Immature natural killer cell (primary cell): ENCODE measurements around the gene MTFR1L. TPM values are rescaled to one million over a fixed set of nuclear protein-coding genes. Genes with fewer than 3 reads are reported as not detected.

Experiments
- DNase-seq, 3 donors: peaks; one replicate each; pipeline ENCODE4 v3.0.0; 2022; ENCODE audit warnings: mixed read lengths in 1 of 3
- H3K27ac Mint-ChIP-seq, 6 donors: one replicate each; pipeline ENCODE4 v1.8.0; 2020; ENCODE audit warnings: mixed read lengths in 6 of 6, mild to moderate bottlenecking in 5 of 6, inconsistent platforms in 4 of 6, moderate library complexity in 3 of 6
- H3K27me3 Mint-ChIP-seq, 3 donors: one replicate each; pipeline ENCODE4 v1.8.0; 2020 to 2021; ENCODE audit warnings: low read depth in 3 of 3, mild to moderate bottlenecking in 3 of 3, mixed read lengths in 3 of 3, moderate library complexity in 3 of 3, inconsistent platforms in 1 of 3
- H3K36me3 Mint-ChIP-seq, 3 donors: one replicate each; pipeline ENCODE4 v1.8.0; 2020; ENCODE audit warnings: mixed read lengths in 3 of 3, inconsistent platforms in 2 of 3, mild to moderate bottlenecking in 2 of 3
- H3K4me1 Mint-ChIP-seq, 2 donors: one replicate each; pipeline ENCODE4 v1.8.0; 2020; ENCODE audit warnings: inconsistent platforms in 2 of 2, mild to moderate bottlenecking in 2 of 2, mixed read lengths in 2 of 2, moderate library complexity in 1 of 2
- H3K4me3 Mint-ChIP-seq, 5 donors: one replicate each; pipeline ENCODE4 v1.8.0; 2020; ENCODE audit warnings: mild to moderate bottlenecking in 5 of 5, mixed read lengths in 5 of 5, inconsistent platforms in 3 of 5, moderate library complexity in 3 of 5
- H3K9me3 Mint-ChIP-seq, 6 donors: one replicate each; pipeline ENCODE4 v1.8.0; 2020; ENCODE audit warnings: mild to moderate bottlenecking in 6 of 6, mixed read lengths in 6 of 6, inconsistent platforms in 4 of 6, moderate library complexity in 3 of 6
- polyA plus RNA-seq, 3 donors: library from polyadenylated mRNA; unstranded; fragments of 300-500 nt; fragmentation: Illumina TruSeq; gene quantifications; one replicate each; pipeline ENCODE4 v1.2.3, GENCODE V29; 2021

Gene MTFR1L
- polyA plus RNA-seq, 3 donors from 2014 or later = 36.0 to 66.5 (median 43.5) TPM

GRCh38 chr1:25858906-25859789 is 39.4 kb downstream of the MTFR1L start, which contains the start of gene AUNIP:
AUNIP (minus strand) TSS chr1:25859457; CDS start chr1:25859357, 100 bp downstream.
- Mint-ChIP-seq H3K27me3 (peaks cover 2 to 8% (median 5%) of the 10 kb centered on the region in 3 donors), H3K36me3 (no peaks in the 10 kb centered on the region), H3K27ac (peak within 1 kb of the TSS; percentile 90 to 97 (median 94)), H3K4me3 (peak within 1 kb of the TSS; percentile 87 to 96 (median 95)), H3K4me1 (peaks cover 30% of the 10 kb centered on the region in 2 donors), H3K9me3 (no peaks in the 10 kb centered on the region)
- peak; percentile 85 to 89 (median 89) for DNase-seq

- Mint-ChIP-seq H3K27me3 (peaks cover 2 to 8% (median 7%) of the 10 kb centered on the region in 3 donors), H3K4me1 (peaks cover 30% of the 10 kb centered on the region in 2 donors), H3K36me3 (no peaks in the 10 kb centered on the region), H3K4me3 (peak overlapping the region; percentile 41 to 95 (median 60)), H3K9me3 (no peaks in the 10 kb centered on the region), H3K27ac (peak overlapping the region in 4 of 6 donors; percentile 67 to 81 (median 76))
- no peak for DNase-seq
Measured at GRCh38 chr1:25861316-25862286, 41.8 kb downstream of the MTFR1L start.

DNA sequence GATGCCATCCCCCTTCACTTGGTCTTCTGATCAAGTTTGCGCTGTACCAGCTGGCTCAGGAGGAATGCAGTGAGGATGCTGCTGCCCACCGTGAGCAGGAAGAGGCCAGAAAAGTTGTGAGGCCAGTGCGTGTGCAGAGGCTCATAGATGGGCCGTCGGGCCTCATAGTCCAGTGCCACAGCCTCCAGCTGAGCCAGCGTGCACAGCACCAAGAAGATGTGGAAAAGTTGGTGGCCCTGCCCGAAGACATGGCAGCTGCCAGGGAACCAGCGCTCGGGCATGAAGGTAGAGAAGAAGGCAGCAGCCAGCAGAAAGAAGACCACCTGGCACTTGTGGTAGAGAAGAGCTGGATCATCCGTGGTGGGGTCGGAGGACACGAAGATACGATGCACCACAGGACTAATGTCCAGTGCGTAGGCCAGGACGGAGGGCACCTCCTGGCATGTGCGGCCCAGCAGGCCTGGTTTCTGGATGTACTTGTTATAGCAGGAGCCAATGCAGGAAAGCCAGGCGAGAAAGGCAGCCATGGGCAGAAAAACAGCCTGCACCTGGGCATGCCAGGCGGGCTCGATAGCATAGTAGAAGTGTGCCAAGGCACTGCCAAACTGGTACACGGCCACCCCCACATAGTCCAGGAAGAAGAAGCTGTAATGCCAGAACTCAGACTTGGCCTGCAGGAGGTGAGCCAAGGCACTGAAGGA is 43.2 kb downstream of the MTFR1L start:
- H3K9me3 Mint-ChIP-seq = no peaks in the 10 kb centered on the region
- peak overlapping the region in 2 of 6 donors; percentile 40 to 63 for H3K27ac Mint-ChIP-seq
- H3K4me1 Mint-ChIP-seq = peaks cover 30% of the 10 kb centered on the region in 2 donors
- H3K36me3 Mint-ChIP-seq = no peaks in the 10 kb centered on the region
- DNase-seq = no peak
- H3K27me3 Mint-ChIP-seq = peaks cover 2 to 7% (median 6%) of the 10 kb centered on the region in 3 donors
- H3K4me3 Mint-ChIP-seq = no peak overlapping the region

- Mint-ChIP-seq H3K36me3 (no peaks in the 10 kb centered on the region), H3K27ac (peak overlapping the region in 1 of 6 donors; percentile 23), H3K27me3 (peaks cover 2 to 6% (median 5%) of the 10 kb centered on the region in 3 donors), H3K4me3 (no peak overlapping the region), H3K4me1 (peaks cover 27% of the 10 kb centered on the region in 2 donors), H3K9me3 (no peaks in the 10 kb centered on the region)
- DNase-seq = no peak
Measured at GRCh38 chr1:25863486-25864262, 43.9 kb downstream of the MTFR1L start.

DNA sequence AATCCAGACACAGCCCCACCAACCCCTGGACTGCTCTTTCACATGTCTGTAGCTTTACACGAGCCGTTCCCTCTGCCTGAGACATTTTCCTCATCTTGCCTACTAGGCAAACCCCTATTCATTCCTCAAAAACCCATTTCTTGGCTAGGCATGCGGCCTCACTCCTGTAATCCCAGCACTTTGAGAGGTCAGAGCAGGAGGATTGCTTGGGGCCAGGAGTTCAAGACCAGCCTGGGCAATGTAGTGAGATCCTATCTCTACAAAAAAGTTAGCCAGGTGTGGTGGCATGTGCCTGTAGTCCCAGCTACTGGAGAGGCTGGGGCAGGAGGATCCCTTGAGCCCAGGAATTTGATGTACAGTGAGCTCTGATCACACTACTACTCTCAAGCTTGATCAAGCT is 44.7 kb downstream of the MTFR1L start:
- DNase-seq = no peak
- Mint-ChIP-seq H3K27ac (peak overlapping the region in 1 of 6 donors; percentile 14), H3K9me3 (no peaks in the 10 kb centered on the region), H3K4me3 (no peak overlapping the region), H3K27me3 (peaks cover 2 to 5% (median 2%) of the 10 kb centered on the region in 3 donors), H3K36me3 (no peaks in the 10 kb centered on the region), H3K4me1 (peaks cover 19 to 22% of the 10 kb centered on the region in 2 donors)

DNA sequence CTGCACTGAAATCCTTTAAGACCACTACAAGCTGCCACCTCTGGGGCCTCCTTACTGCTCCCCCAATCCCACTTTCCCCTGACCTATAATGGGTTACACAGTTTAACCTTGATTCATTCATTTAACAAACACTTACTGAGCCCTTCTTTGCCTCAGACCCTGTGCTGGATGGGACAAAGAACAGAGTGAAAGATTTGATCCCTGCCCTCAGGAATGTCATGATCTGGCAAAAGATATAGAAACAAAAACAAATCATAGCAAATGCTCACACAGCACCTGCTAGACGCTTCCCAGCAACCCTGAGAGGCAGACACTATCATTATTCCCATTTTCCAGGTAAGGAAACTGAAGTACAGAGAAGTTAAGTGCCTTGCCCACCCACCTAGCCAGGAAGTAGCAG is 46.5 kb downstream of the MTFR1L start:
- Mint-ChIP-seq H3K36me3 (no peaks in the 10 kb centered on the region), H3K9me3 (no peaks in the 10 kb centered on the region), H3K27ac (no peak overlapping the region), H3K4me1 (peaks cover 5 to 7% of the 10 kb centered on the region in 2 donors), H3K27me3 (peaks cover 0 to 2% (median 2%) of the 10 kb centered on the region in 3 donors), H3K4me3 (no peak overlapping the region)
- DNase-seq = no peak

GRCh38 chr1:25867210-25867991 is 47.6 kb downstream of the MTFR1L start:
- Mint-ChIP-seq H3K4me1 (no peaks in the 10 kb centered on the region), H3K27me3 (peaks cover 0 to 2% (median 2%) of the 10 kb centered on the region in 3 donors), H3K9me3 (no peaks in the 10 kb centered on the region), H3K36me3 (no peaks in the 10 kb centered on the region), H3K27ac (no peak overlapping the region), H3K4me3 (no peak overlapping the region)
- no peak for DNase-seq

GRCh38 chr1:25869909-25870606 is 50.3 kb downstream of the MTFR1L start:
- no peak overlapping the region for H3K27ac Mint-ChIP-seq
- H3K27me3 Mint-ChIP-seq = peaks cover 0 to 4% (median 2%) of the 10 kb centered on the region in 3 donors
- no peaks in the 10 kb centered on the region for H3K9me3 Mint-ChIP-seq
- H3K4me1 Mint-ChIP-seq = peaks cover 0 to 4% of the 10 kb centered on the region in 2 donors
- no peak for DNase-seq
- no peak overlapping the region for H3K4me3 Mint-ChIP-seq
- no peaks in the 10 kb centered on the region for H3K36me3 Mint-ChIP-seq

- Mint-ChIP-seq H3K4me3 (no peak overlapping the region), H3K27ac (no peak overlapping the region), H3K4me1 (peaks cover 0 to 4% of the 10 kb centered on the region in 2 donors), H3K9me3 (no peaks in the 10 kb centered on the region), H3K27me3 (peaks cover 0 to 5% (median 2%) of the 10 kb centered on the region in 3 donors), H3K36me3 (no peaks in the 10 kb centered on the region)
- no peak for DNase-seq
Measured at GRCh38 chr1:25870614-25871013, 50.9 kb downstream of the MTFR1L start.

GRCh38 chr1:25871086-25871703 is 51.4 kb downstream of the MTFR1L start:
- DNase-seq = no peak
- Mint-ChIP-seq H3K4me3 (no peak overlapping the region), H3K27me3 (peaks cover 0 to 5% (median 1%) of the 10 kb centered on the region in 3 donors), H3K4me1 (peaks cover 2 to 7% of the 10 kb centered on the region in 2 donors), H3K36me3 (no peaks in the 10 kb centered on the region), H3K27ac (no peak overlapping the region), H3K9me3 (no peaks in the 10 kb centered on the region)
